NCI-H748 (cell line): Measurements from ENCODE around the gene PPP2R2C.

Experiments used
- DNase-seq: peaks from one replicate; lab custom pipeline; 2025; ENCODE audit not compliant: unreplicated experiment; lab: John Stamatoyannopoulos, UW

PPP2R2C gene

GRCh38 chr4:6449746-6450369 is 22.6 kb downstream of the PPP2R2C start:
- no peak for DNase-seq

DNA sequence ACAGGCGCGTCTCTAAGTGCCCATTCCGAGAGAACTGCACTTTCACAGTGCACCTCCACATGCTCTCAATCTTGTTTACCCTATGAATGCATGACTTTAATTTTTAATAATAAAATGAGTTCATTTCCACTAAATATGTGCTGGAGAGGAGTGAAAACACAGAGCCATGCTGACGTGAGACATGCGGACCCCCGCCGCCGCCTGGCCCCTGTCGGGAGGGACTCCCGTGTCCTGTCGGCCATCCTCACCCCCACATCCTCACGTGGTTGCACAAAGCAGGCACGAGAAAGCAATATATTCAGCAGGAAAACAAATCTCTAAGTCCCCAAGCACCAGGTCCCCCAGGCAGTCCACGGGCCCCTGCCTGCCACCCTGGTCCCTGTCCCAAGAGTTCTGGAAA is 23.1 kb downstream of the PPP2R2C start:
- DNase-seq: no peak

DNA sequence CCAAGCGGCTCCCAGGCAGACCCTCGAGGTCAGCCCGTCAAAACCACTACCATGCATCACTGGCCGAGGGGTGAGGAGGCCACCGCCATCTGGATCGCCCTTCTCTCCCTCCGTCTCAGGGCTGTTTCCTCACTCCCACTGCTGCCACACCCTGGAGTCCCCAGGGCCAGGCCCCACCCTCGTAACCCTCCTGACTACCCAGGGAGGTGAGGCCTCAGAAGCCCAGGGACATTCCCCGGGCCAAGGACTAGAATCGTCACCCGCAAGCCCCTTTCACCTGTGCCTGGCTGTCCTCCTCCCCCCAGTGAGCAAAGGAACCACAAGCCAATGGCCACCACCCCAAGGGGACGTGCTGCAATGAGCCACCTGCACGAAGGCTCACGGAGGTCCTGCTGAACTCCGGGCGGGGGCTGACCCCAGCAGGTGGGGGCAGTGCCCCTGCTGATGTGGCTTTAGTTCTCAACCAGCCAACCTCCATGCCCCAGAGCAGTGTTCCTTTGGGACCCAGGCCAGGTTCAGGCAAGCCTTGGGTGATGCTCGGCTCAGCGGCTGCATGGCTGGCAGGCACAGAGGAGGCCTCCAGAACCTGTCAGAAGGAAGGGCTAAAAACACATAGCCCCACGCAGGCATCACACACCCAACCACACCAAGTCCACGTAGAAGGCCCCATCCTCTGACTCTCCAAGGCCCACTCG is 23.8 kb downstream of the PPP2R2C start:
- no peak for DNase-seq

DNA sequence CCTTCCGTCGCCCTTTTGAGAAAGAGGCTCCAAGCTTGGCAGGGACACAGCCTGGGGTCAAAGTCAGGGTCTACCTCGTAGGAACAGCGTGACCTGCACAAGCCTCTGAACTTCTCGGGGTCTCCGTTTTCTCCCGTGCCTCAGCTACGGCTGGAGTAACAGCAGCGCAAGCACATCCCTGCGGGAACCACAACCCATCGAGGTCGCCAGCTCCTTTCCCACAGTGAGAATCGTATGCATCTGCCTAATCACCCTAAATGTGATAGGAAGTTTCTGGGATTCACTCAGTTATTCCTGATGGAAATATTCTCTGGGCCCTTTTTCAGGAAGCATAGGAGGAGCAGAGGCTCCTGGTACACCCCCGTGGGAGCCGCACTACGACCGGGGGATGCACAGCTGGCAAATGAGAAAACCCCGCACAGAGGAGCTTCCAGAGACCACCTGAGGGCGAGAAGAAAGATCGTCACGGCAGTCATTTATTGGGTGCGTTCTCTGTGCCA is 24.7 kb downstream of the PPP2R2C start:
- DNase-seq: no peak

GRCh38 chr4:6446538-6447451 is 25.6 kb downstream of the PPP2R2C start:
- DNase-seq: no peak

- no peak for DNase-seq
Observed at GRCh38 chr4:6446130-6446482, 26.3 kb downstream of the PPP2R2C start.

GRCh38 chr4:6445403-6446129 is 26.8 kb downstream of the PPP2R2C start:
- DNase-seq: no peak

DNA sequence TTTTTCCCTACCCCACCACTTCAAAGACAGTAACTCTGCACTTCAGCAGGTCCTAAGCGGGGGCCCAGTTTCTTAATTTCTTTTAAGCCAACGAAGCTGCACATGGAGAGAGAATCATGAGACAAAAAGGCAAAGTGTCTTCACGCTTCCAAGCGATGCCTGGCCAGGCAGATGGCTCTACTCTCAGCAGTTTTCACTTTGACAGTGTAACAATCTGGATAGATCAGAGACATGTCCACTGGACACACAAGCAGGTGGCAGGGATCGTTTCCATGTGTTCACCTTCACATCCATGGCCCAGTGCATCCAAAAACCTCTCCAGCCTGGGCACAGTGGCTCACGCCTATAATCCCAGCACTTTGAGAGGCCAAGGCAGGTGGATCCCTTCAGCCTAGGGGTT is 27.8 kb downstream of the PPP2R2C start:
- DNase-seq: no peak

DNA sequence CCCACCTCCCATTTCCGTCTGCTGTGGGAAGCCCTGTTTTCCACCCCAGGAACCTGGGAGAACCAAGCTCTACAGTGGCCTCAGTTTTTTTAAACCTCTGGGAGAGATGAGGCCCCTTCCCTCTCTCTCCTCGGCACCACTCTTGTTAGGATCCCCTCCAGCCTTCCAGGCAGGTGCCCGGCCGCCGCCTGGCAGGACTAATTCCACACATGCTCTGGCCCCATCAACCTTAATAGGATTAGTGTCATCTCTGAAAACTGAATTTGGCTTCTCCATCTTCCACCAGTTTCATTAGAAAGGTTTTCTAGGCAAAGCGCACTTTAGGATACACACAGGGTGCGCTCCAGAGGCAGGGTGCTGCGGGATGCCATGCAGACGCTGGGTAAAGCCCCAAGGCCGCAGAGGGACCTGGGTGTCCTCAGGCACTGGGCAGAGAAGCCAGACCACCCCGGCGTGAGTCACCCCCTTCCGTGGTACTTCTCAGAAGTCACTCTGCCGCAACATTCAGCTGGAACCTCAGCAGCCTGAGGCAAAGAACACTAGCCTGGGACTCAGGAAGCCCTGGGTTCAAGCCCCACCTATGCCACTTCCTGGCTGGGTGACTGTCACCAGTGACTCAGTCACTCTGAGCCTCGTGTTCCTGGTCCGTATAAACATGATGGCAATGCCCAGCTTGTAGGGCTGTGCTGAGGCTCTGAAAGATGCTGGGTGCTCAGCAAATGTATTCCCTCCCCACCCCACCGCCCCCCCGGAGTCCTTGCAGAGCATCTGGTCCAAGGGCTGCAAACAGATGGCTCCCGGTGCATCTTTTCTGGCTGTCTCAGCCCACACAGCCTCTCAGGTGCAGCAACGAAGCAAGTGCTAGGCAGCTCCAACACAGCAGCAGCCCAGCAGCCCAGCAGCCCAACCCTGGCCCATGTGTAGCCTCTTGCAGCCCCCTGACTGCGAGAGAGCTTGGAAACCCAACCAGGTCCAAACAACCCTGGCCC is 29.1 kb downstream of the PPP2R2C start:
- DNase-seq: no peak

GRCh38 chr4:6442555-6442954 is 29.9 kb downstream of the PPP2R2C start:
- DNase-seq: no peak

DNA sequence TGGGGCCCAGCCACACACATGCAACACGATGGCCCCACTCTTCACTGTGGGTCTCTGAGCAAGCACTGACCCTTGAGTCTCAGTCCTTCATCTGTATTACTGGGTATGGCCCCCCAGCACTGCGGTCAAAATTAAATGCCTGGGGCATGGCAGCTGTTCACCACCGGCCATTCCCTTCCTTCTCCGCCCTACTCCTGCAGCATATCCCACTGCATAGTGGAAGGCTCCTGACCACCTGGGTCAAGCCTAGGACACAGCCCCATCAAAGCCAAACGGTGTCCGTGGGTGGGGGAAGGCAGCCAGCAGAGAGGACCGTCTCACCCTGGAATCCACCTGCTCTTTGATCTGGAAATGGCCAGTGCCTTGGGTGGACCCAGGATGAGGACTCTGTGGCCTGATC is 30.7 kb downstream of the PPP2R2C start:
- no peak for DNase-seq

GRCh38 chr4:6441202-6441582 is 31.2 kb downstream of the PPP2R2C start:
- no peak for DNase-seq

DNA sequence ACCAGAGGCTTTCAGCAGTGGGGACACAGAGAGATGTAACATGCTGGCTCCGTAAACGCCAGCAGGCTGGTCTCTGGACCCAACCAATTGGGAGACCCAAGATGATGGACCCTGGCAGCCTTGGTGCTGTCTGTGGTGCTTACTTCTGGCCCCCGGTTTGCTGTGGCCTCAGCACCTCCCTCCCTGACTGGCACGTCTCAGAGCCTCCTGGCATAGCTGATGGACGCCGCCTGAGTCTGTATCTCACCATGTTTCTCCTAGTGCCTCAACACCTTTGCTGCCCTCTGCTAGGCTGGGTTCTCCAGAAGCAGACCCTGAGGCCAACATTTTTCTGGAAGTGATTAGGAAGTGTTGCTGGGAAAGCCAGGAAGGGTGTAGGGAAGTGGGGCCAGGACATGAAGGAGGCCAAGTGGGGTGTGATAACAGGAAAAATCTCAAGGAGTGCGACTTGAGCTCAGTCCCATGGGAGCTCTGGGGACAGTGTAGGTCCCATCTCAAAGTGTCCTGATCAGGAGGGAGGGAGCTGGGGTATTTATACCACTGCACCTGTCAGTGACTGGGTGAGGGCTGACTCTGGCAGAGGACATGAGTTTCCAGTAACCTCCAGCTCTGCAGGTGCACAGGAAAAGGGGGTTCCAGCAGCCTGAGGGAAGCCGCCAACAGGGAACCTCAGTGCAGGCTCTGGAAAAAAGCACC is 31.8 kb downstream of the PPP2R2C start:
- no peak for DNase-seq

GRCh38 chr4:6439120-6439762 is 33.2 kb downstream of the PPP2R2C start:
- DNase-seq: no peak

DNA sequence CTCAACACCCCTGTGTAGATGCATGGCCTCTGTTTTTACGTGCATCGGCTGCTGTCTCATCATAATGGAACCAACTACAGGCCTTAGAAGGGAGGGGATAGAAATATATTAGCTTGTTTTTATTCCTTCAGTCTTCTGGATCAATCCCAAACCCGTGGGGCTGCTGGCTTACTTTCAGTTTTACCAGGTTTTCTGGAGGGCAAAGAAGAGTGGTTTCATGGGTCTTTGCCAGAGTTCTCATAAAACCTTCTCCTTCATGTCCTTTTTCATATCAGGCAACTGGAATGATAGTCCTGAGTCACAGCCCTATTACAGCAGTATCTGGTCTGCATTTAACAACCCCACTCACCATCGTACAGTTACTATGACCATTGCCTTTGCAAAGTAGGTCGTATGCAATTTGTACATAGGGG is 34.6 kb downstream of the PPP2R2C start:
- DNase-seq: no peak

- no peak for DNase-seq
Observed at GRCh38 chr4:6435010-6435409, 37.4 kb downstream of the PPP2R2C start.

DNA sequence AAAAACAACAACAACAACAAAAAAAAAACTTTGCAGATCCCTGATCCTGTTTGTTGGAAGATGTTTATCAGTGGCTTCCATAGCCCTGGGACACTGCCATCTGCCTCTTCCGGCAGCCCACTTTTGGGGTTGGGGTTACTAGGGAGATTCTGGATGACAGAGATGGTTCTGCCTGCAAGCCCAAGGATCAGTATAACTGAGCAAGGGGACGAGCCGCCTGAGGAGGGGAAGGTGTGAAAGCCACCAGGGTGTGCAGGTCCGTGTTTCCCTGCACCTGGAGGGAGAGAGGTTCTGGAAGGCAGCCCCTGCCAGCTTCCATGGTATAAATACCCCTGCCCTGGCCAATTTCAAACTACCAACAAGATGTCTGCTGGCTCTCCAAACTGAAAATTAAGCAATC is 41.5 kb downstream of the PPP2R2C start:
- DNase-seq: no peak

DNA sequence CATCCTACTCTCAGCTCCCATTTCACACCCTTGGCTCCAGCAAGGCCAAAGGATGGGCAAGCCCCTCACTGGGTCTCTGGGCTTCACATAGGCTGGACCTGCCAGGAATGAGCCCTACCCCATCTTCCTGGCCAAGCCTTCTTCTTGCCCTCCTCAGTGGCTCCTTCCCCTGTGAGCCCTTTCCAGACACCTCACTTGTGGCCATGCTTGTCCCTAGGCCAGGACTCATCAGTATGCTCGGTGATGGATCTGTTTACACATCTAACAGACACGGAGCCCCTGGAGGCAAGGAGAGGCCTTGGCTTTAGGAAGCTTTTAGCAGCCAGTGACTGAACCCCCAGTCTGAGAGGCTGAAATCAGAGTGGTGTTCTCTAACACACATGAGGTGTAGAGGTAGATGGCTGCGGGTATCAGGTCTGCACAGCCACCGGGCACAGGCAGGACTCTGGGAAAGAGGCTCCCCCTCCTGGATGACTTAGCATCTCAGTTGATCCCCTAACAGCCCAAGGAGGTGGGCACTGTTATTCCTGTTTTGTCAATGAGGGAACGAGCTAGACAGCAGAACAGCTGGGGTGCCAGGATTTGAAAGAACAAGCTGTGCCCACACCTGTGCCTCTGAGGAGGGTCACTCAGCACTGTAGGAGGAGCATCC is 44.8 kb downstream of the PPP2R2C start:
- DNase-seq: no peak
